Measurements from ENCODE around the gene CCL14.

GRCh38 chr17:35968520-35969054 is 17.9 kb downstream of the CCL14 start:
- TF ChIP-seq PBX3 (IDR thresholded peaks at IDR 0.05), result no peak
- no peak for TF ChIP-seq USF2 (IDR thresholded peaks at IDR 0.05; ENCODE audit: borderline replicate concordance, low read depth, low read length)
- TF ChIP-seq MAX (IDR thresholded peaks at IDR 0.05; ENCODE audit: low read depth), result no peak
- TF ChIP-seq TEAD4 (IDR thresholded peaks at IDR 0.05; ENCODE audit: borderline replicate concordance, insufficient read depth), result no peak
- no peak for TF ChIP-seq CTCF (IDR thresholded peaks at IDR 0.05)
- TF ChIP-seq FOXM1 (IDR thresholded peaks at IDR 0.05; ENCODE audit: low read depth), result no peak
- no peak for TF ChIP-seq NFIC (IDR thresholded peaks at IDR 0.05; ENCODE audit: borderline replicate concordance)
- no peak for TF ChIP-seq FOXJ3 (CRISPR knock-in tag; IDR thresholded peaks at IDR 0.05)
- no peak for TF ChIP-seq POLR2AphosphoS5 (IDR thresholded peaks at IDR 0.05; ENCODE audit: low read depth, low read length)
- TF ChIP-seq EP300 (IDR thresholded peaks at IDR 0.05; ENCODE audit: borderline replicate concordance in 1 of 2, low read depth in 1 of 2, low read length in 1 of 2), result no peak
- no peak for TF ChIP-seq USF1 (IDR thresholded peaks at IDR 0.05; ENCODE audit: borderline replicate concordance, low read depth)
- TF ChIP-seq YY1 (IDR thresholded peaks at IDR 0.05; ENCODE audit: low read depth), result no peak
- no peak for TF ChIP-seq REST (IDR thresholded peaks at IDR 0.05; ENCODE audit: low read depth, low read length)
- TF ChIP-seq ZBTB33 (IDR thresholded peaks at IDR 0.05; ENCODE audit: borderline replicate concordance, low read depth), result no peak

Measured in SK-N-SH (cell line).